Measurements from ENCODE around the gene CEP70.
"Not testable (repeated sequence)": the region's sequence is repeated elsewhere in the genome, so short reads cannot be mapped to it uniquely, and the experiment has no call there.

DNA sequence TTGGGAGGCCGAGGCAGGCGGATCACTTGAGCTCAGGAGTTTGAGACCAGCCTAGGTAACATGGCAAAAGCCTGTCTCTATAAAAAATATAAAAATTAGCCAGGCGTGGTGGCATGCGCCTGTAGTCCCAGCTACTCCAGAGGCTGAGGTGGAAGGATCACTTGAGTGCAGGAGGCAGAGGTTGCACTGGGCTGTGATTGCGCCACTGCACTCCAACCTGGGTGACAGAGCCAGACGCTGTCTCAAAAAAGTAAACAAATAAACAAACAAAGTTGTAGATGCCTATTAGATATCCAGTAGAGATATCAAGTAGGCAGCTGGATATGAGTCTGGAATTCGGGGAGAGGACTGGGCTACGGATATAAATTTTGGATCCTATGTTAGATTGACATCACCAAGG is 24.4 kb downstream of the CEP70 start:
- TF ChIP-seq, protein P1, sequence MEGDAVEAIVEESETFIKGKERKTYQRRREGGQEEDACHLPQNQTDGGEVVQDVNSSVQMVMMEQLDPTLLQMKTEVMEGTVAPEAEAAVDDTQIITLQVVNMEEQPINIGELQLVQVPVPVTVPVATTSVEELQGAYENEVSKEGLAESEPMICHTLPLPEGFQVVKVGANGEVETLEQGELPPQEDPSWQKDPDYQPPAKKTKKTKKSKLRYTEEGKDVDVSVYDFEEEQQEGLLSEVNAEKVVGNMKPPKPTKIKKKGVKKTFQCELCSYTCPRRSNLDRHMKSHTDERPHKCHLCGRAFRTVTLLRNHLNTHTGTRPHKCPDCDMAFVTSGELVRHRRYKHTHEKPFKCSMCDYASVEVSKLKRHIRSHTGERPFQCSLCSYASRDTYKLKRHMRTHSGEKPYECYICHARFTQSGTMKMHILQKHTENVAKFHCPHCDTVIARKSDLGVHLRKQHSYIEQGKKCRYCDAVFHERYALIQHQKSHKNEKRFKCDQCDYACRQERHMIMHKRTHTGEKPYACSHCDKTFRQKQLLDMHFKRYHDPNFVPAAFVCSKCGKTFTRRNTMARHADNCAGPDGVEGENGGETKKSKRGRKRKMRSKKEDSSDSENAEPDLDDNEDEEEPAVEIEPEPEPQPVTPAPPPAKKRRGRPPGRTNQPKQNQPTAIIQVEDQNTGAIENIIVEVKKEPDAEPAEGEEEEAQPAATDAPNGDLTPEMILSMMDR (IDR thresholded peaks at IDR 0.05): not testable (repeated sequence)
- not testable (repeated sequence) for TF ChIP-seq EZH2 (IDR thresholded peaks at IDR 0.05; ENCODE audit: borderline replicate concordance, insufficient read depth, low read depth, low read length, poor library complexity, severe bottlenecking)

Measured in B cell (primary cell).